ENCODE measurements around the gene ACP5.

- no peak for TF ChIP-seq CTCF (conservative IDR thresholded peaks at IDR 0.05; ENCODE audit: low read depth, low read length)
- TF ChIP-seq MAFK (IDR thresholded peaks at IDR 0.05; ENCODE audit: low read depth, low read length): no peak
- no peak for TF ChIP-seq POLR2A (IDR thresholded peaks at IDR 0.05; ENCODE audit: low read depth, low read length)
- TF ChIP-seq NFE2L2 (IDR thresholded peaks at IDR 0.05; ENCODE audit: low read depth, low read length): no peak
Observed at GRCh38 chr19:11576227-11576626, 1.2 kb downstream of the ACP5 start.

All from IMR-90 (cell line).